ENCODE results near the gene PUM2.

The PUM2 gene

DNA sequence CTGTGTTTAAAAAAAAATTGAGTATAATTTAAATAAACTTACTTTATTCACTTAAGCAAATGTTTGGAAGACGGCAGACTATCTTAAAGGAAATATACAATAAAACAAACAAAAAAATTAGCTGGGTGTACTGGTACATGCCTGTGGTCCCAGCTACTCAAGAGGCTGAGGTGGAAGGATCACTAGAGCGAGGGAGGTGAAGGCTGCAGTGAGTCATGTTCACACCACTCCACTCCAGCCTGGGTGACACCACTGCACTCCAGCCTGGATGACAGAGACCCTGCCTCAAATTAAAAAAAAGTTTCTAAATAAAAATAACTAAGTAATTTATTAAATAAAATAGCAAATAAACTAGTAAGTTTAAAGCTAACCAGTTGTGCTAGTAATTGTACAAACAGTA, 7.5 kb downstream of the PUM2 start:
- no peak for DNase-seq (ENCODE audit: low read depth, low spot score)

DNA sequence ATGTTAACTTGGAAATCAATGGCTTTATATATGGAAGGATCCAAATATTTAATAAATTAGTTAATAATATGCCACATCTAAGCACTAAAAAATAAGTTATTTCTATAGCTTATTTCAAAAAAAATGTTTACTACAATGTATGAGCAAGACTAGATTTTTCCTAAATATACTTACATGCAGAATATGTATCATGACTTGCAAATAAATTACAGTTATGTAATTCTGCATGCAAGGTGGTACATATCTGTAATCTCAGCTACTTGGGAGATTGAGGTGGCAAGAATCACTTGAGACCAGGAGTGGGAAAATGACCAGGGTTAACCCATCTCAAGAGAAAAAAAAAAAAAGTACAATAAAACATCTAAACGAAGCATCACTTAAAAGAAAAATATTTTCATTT, 11.6 kb downstream of the PUM2 start:
- no peak for DNase-seq (ENCODE audit: low read depth, low spot score)

DNA sequence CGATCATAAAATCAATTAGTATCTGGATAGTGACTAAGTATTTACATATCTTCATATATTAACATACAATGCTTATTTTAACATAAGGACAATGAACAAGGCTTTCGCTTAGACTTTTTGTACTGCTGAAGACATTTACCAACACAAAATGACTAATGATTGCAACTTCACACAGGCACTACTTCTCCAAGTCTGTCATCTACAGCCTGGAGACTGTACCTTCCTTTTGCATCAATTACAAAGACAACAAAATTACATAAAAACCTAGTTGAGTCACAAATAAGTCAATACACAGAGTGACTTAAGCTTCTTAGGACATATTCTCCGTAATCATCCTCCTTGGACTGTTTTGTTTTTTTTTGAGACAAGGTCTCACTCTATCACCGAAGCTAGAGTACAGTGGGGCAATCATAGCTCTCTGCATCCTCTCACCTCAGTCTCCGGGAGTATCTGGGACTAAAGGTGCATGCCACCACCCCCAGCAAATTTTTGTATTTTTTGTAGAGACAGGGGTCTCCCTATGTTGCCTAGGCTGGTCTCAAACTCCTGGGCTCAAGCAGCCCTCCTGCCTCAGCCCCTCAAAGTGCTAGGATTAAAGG, 15.9 kb downstream of the PUM2 start:
- no peak for DNase-seq (ENCODE audit: low read depth, low spot score)

DNA sequence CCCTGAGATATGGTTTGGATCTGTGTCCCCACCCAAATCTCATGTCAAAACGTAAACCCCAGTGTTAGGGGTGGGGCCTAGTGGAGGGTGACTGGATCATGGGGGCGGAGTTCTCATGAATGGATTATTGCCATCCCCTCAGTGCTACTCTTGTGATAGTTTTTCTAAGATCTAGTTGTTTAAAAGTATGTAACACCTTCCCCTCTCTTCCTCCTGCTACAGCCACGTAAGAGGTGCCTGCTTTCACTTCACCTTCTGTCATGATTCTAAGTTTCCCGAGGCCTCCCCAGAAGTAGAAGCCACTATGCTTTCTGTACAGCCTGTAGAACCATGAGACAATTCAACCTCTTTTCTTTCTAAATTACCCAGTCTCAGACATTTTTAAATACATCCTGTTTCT, 16.9 kb downstream of the PUM2 start:
- no peak for DNase-seq (ENCODE audit: low read depth, low spot score)

DNA sequence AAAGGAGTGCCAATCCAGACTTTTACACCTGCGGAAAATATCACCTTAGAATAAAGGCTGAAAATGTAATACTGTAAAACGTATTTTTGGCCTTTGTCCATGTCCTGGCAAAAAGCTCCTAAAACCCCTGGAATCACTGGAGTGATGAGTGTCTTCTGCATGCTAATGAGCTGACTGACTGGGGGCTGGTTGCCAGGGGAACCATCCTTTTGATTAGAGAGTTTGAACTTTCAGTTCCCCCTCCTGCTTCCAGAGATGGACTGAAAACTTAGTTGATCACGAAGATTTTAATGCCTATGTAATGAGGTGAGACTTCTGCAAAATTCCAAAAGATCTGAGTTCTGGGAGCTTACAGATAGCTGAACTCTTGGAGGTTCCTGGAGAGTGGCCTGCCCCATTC, 20.5 kb downstream of the PUM2 start:
- no peak for DNase-seq (ENCODE audit: low read depth, low spot score)

DNA sequence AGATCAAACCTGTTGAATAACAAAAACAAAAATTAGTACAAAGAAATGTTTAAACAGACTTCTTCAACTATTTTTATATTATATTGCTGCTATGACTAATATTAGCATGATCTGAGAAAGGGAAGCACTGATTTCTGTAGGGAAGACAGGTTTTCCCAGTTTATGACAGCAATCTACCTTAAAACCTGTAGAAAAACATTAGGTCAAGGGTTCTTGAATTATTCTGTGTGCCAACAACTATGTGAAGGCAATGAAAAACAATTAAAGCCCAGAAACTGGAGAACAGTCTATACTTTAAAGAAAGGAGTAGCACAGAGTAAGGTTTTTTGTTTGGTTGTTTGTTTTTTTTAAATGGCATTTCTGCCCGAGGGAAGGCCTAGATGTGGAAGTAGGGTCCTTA, 23.3 kb downstream of the PUM2 start:
- no peak for DNase-seq (ENCODE audit: low read depth, low spot score)

DNA sequence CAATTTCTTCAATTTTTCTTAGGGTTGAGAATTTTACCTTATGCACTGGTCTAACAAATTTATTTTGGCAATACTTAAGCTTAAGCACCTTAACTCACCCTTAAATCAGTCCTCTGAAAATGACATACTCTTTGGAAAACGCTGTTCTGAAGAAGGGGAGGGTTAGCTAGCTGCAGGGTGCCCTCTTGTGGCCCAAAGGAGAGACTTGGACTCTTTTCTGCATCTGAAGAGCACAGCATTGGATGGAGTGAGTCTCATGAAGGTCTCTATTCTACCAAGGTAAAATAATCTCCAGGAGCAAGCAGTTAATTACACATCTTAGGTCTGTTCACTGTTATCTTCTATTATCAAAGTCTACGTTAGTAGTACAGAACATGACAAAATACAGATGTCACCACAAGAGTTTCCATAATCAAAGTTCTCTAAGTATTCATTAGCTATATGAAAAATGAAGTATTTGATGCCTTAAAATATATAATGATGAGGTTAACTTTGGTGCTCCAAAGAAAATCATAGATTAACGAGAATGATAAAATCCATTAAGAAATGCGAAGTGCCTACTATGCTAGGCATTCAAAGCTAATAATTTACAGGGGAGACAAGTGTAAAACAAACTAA, 24.4 kb downstream of the PUM2 start:
- DNase-seq (ENCODE audit: low read depth, low spot score) = peak; percentile 17

DNA sequence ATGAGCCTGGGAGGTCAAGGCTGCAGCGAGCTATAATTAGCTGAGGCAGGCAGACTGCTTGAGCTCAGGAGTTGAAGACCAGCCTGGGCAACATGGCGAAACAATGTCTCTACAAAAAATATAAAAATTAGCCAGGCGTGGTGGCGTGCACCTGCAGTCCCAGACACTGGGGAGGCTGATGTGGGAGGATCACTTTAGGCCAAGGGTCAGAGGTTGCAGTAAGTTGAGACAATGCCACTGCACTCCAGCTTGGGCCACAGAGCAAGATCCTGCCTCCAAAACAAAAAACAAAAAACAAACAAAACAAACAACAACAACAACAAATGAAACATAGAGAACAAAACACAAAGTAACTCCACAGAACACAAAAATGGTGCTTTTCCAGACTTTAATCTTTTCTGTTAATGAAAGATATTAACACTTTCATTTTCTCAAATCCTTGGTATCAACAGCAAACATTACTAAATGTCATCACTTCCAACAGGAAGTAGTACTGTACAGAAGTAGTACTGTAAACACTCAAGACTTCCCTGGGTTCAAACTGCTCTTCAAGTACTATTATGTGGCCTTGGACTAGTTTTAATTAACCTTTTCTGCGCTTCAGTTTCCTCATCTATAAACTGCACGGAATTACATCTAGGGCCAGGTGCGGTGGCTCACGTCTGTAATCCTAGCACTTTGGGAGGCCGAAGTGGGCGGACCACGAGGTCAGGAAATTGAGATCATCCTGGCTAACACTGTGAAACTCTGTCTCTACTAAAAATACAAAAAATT, 27.9 kb downstream of the PUM2 start:
- DNase-seq (ENCODE audit: low read depth, low spot score) = no peak

DNA sequence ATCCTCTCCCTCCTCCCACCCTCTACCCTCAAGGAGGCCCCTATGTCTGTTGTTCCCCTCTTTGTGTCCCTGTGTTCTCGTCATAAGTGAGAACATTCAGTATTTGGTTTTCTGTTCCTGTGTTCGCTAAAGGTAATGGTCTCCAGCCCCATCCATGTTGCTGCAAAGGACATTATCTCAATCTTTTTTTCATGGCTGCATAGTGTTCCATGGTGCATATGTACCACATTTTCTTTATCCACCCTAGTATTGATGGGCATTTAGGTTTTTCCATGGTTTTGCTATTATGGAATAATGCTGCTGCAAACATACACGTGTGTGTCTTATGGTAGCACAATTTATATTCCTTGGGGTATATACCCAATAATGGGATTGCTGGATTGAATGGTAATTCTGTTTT, 33.0 kb downstream of the PUM2 start:
- no peak for DNase-seq (ENCODE audit: low read depth, low spot score)

DNA sequence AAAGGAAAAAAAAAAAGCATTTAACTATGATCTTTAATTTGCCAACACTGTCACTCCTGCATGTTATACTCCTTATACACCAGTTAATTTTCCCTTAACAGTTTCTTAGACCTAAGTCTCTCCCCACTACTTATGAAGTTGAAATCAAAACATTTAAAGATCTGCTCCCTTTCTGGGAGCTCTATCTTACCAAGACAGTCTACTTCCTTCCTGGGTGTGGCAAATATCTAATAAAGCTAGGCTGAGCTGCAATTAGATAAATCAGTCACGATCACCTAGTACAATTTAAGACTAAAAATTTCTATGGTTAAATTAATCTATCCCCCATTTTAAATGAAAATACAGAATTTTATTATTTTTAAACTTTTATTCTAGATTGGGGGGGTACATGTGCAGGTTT, 33.4 kb downstream of the PUM2 start:
- DNase-seq (ENCODE audit: low read depth, low spot score) = no peak

DNA sequence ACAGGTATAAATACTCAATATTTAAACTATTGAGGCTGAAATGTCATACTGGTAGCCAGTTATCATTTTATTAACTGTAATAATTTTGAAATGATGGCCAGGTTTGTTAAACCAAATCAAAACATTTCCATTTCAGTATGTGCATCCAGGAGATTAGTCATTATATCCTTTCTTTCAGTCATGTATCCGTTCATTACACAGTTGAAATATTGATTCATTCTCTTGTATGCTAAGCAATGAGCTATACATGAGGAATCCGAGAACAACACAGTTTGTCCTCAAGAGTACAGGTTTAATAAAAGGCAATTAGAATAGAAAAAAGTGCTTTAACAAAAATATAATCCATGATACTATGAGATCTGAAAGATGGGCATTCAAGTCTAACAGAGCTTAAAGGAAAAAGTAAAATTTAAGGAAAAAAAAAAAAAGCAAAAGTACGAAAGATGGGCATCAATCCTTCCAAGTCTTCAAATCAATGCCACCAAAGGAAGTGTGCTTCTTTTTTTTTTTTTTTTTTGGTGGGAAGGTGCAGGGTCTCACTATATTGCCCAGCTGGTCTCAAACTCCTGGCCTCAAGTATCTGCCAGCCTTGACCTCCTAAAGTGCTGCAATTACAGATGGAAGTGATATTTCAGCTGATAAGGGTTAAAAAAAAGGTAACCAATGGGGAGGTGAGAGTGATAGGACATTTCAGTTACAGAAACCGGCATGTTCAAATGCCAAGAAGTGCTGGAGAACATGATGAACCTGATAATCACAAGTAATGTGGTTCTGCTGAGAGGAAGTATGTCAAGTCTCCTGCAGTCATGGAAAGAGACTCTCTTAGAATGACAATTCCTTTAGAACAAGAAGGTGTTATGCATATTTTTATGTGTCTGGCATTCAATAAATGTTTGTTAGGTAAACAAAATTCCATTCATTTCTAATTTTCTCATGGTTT, 35.8 kb downstream of the PUM2 start:
- no peak for DNase-seq (ENCODE audit: low read depth, low spot score)

DNA sequence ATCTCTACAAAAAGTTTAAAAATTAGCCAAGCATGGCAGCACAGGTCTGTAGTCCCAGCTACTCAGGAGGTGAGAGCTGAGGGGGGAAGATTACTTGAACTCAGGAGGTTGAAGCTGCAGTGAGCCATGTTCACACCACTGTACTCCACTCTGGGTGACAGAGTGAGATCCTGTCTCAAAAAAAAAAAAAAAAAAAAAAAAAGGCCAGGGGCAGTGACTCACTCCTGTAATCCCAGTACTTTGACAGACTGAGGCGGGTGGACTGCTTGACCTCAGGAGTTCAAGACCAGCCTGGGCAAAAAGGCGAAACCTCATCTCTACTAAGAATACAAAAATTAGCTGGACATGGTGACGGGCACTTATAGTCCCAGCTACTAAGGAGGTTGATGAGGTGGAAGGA, 37.0 kb downstream of the PUM2 start:
- no peak for DNase-seq (ENCODE audit: low read depth, low spot score)

DNA sequence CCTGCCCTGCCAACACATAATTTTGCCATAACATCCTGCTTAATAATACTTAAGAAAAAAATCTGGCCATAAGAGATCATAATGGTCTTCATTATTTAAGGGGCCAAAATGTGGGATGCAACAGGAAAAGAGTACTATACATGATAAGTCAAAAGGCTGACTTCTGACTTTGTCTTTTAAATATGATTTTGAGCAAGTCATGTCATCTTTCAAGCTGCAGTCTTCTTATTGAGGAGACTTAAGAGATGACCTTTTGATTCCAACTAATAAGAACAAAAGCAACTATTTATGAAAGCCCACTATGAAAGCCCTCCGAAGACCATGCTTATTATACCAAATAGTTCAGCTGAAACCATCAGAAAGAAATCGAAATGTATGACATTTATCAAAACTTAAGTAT, 41.6 kb downstream of the PUM2 start:
- no peak for DNase-seq (ENCODE audit: low read depth, low spot score)

DNA sequence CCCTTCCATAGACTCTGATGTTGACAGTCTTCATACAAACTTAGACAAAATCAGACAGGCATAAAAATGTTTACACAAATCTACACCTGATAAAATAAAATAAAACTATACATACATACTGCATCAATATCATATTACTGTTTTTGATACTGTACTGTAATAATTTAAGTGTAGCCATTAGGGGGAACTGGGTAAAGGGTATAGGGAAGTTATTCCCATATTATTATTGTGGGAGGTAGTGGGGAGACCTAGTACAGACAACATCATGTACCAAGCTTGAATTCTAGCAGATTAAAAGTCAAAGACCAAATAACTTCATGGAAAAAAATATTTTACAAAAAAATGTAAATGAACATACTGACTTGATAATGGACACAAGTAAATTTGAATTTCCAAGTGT, 43.3 kb downstream of the PUM2 start:
- DNase-seq (ENCODE audit: low read depth, low spot score) = no peak

DNA sequence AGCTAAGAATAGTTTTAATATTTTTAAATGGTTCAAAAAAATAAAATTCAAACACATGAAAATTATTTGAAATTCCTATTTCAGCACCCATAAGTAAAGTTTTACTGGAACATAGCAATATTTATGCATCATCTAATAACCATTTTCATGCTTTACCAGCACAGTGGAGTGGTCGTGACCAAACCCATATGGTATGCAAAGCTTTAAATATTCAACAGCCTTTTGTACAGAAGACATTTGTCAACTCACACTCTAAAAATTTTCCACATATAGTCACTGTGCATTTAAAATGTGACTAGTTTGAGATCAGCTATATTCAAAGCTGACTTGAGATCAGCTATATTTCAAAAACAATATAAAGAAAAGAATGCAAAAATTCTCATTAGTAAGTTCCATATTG, 46.2 kb downstream of the PUM2 start:
- DNase-seq (ENCODE audit: low read depth, low spot score) = no peak

DNA sequence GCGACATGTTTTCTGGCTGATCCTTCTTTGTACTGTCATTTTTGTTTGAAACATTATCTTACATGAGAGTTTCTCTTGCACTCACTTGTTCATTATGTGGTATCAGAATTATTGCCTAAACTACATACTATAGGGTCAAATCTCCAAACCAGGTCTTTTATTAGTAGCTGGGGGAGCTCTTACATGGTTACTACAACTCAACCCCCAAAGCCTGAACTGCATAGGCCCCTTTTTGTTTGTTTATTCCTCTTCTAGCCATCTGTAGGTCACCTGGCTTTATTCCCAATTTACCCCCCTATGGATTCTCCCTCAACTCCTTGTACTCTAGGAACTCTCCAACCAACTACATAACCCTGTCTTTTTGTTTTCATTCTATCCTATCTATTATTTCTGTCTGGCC, 46.7 kb downstream of the PUM2 start:
- DNase-seq (ENCODE audit: low read depth, low spot score) = no peak

DNA sequence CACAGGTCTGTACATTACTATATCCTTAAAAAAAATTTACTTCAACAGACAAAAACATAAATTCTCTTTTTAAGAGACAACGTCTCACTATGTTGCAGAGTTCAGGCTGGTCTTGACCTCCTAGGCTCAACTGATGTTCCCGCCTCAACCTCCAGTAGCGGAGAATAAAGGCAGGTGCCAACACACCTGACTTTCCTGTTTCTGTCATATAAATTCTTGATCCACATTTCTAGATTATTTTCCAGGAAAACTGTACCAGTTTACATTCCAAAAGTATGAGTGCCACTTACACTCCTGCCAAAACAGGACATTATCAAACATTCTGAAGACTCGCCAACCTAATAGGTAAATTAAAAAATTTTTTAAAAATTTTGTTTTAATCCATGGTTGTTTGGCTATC, 48.6 kb downstream of the PUM2 start:
- DNase-seq (ENCODE audit: low read depth, low spot score) = no peak

DNA sequence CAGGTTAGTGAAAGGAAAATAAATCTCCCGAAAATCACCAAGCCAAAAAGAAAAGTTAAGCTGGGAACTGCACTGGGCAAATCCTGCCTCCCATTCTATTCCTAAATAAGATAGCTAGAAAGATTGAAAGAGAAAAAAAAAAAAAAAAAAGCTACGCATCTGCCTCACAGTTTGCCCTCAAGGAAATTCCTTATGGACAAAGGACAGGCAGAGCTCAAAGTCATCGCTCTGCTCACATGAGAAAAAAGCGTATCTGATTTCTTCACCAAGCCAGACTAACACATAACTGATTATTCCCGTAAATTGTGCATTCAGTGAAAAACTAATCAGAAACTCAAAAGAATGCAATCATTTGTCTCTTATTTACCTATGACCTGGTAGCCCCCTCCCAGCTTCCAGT, 50.0 kb downstream of the PUM2 start:
- no peak for DNase-seq (ENCODE audit: low read depth, low spot score)

DNA sequence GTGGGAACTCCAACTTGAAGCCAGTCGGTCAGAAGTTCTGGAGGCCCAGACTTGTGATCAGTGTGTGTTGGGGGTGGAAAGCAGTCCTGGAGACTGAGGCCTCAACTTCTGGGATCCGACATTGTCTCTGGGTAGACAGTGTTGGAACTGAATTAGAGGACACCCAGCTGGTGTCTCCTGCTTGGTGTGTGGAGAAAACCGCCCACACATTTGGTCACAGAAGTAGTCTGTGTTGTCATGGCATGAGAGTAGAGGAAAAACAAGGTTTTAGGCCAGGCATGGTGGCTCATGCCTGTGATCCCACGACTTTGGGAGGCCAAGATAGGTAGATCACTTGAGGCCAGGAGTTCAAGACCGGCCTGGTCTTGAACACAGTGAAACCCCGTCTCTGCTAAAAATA, 51.5 kb downstream of the PUM2 start:
- no peak for DNase-seq (ENCODE audit: low read depth, low spot score)

DNA sequence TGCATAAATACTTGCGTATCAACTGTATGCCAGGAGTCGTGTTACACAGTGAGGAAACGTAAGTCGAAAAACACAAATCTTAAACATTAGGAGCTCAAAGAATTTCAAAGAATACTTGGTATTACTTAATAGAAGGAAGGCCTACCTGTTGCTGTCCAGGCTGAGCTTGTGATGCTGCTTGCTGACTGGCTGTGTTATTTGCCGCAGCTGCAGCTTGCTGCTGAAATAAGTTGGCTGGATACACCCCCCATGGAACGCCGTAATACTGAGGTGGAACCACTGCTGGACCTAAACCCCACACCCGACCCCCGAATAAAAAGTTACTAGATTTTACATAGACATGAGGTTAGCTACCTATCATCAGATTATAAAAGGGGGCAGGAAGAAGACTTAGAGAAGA, 56.4 kb downstream of the PUM2 start:
- no peak for DNase-seq (ENCODE audit: low read depth, low spot score)

DNA sequence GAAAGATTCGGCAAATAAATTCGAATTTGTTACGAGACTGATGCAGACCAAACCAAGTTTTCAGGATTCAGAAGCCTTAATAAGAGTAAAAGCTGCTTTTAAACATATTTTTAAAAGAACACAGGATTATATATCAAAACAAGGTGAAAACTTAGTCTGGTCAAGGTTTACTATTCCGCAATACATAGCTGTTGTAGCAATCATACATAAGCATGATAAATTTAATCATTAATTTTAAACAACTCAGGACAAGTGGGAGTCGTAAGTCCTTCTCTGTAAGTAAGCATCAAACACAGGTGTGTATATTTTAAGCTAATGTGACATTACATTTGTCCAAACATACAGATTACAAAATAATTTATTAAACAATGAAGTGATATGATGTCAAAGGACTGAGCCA, 57.7 kb downstream of the PUM2 start:
- no peak for DNase-seq (ENCODE audit: low read depth, low spot score)

DNA sequence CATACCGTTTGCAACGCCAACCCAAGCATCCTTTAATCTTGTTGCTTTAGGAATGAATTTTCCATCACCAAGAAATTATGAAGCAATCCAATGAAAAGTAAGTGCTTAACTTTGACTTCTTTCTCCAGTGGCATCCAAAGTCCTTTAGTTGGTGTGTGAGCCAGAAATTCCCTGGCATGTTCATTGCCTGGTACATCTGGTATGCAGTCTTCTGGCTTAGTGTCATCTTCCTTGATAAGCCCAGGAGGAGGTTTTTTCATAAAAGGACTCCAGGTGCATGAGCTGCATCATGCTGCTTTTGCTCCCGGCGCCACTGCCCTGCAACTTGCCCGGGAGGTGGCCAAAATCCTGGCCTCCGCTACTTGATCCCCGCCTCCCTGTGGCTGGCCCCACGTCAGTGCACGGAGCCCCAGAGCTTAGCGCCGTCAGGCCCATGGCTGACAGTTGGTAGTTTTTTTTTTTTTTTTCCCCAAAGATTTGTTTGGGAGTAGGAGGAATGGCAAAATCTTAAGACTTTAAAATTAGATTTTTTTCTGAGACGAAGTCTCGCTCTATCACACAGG, 58.7 kb downstream of the PUM2 start:
- no peak for DNase-seq (ENCODE audit: low read depth, low spot score)
